ENCODE results near the gene L1CAM. TPM values are rescaled to one million over a fixed set of nuclear protein-coding genes. Genes with fewer than 3 reads are reported as not detected.
A peak's percentile ranks its signal among the peaks of the same experiment; 100 is the strongest.

Gene L1CAM
- total and polyA plus RNA-seq, 9 donors, result 0.84 to 12.0 (median 3.6) TPM

- Histone ChIP-seq H3K4me1 (ENCODE audit: control insufficient read depth, insufficient read depth, low read length) (peaks cover 39% of the 10 kb centered on the region), H3K36me3 (ENCODE audit: control insufficient read depth, insufficient read depth, low read length) (peaks cover 33% of the 10 kb centered on the region), H3K27me3 (ENCODE audit: control insufficient read depth, insufficient read depth, low read length) (peaks cover 24% of the 10 kb centered on the region), H3K9me3 (replicated peaks; ENCODE audit: control insufficient read depth, low read depth, low read length) (no peaks in the 10 kb centered on the region), H3K4me3 (ENCODE audit: low read length) (no peak overlapping the region), H3K27ac (ENCODE audit: low read length) (no peak overlapping the region)
- 88% methylated on average over 19 of the region's 31 CpGs for WGBS (ENCODE audit: insufficient coverage)
- DNase-seq, result no peak
Observed at GRCh38 chrX:153930011-153930910, 44.3 kb upstream of the L1CAM start.

DNA sequence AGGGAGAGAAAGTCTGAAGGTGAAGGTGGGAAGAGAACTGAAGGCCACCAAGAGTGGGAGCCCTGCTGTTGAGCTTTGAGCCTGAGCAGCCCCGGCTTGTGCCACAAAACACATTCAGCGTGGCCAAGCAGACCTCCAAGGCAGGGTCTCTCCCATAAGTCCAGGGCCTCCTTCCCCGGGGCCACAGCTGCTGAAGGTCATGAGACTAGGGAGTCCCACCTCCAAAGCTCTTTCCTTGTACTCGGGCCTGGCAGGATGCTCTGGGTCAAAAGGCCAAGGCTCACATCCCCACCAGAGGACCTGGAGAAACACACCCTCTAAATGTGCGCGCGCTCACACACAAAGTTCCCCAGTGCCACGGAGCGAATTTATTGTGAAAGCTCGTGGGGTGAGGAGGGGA, 43.6 kb upstream of the L1CAM start:
- Histone ChIP-seq H3K4me3 (ENCODE audit: low read length) (no peak overlapping the region), H3K9me3 (replicated peaks; ENCODE audit: control insufficient read depth, low read depth, low read length) (no peaks in the 10 kb centered on the region), H3K27ac (ENCODE audit: low read length) (no peak overlapping the region), H3K4me1 (ENCODE audit: control insufficient read depth, insufficient read depth, low read length) (peaks cover 45% of the 10 kb centered on the region), H3K27me3 (ENCODE audit: control insufficient read depth, insufficient read depth, low read length) (peaks cover 25% of the 10 kb centered on the region), H3K36me3 (ENCODE audit: control insufficient read depth, insufficient read depth, low read length) (peaks cover 33% of the 10 kb centered on the region)
- WGBS (ENCODE audit: insufficient coverage), result 81% methylated on average over 6 of the region's 10 CpGs
- DNase-seq, result no peak

- H3K27ac ChIP-seq (ENCODE audit: low read length), result peak overlapping the region; percentile 84
- H3K9me3 ChIP-seq (replicated peaks; ENCODE audit: control insufficient read depth, low read depth, low read length), result no peaks in the 10 kb centered on the region
- H3K36me3 ChIP-seq (ENCODE audit: control insufficient read depth, insufficient read depth, low read length), result peaks cover 33% of the 10 kb centered on the region
- peaks cover 45% of the 10 kb centered on the region for H3K4me1 ChIP-seq (ENCODE audit: control insufficient read depth, insufficient read depth, low read length)
- H3K27me3 ChIP-seq (ENCODE audit: control insufficient read depth, insufficient read depth, low read length), result peaks cover 32% of the 10 kb centered on the region
- DNase-seq, result no peak
- peak overlapping the region; percentile 23 for H3K4me3 ChIP-seq (ENCODE audit: low read length)
- 74% methylated on average over 2 of the region's 9 CpGs for WGBS (ENCODE audit: insufficient coverage)
Observed at GRCh38 chrX:153928846-153929245, 42.9 kb upstream of the L1CAM start.

DNA sequence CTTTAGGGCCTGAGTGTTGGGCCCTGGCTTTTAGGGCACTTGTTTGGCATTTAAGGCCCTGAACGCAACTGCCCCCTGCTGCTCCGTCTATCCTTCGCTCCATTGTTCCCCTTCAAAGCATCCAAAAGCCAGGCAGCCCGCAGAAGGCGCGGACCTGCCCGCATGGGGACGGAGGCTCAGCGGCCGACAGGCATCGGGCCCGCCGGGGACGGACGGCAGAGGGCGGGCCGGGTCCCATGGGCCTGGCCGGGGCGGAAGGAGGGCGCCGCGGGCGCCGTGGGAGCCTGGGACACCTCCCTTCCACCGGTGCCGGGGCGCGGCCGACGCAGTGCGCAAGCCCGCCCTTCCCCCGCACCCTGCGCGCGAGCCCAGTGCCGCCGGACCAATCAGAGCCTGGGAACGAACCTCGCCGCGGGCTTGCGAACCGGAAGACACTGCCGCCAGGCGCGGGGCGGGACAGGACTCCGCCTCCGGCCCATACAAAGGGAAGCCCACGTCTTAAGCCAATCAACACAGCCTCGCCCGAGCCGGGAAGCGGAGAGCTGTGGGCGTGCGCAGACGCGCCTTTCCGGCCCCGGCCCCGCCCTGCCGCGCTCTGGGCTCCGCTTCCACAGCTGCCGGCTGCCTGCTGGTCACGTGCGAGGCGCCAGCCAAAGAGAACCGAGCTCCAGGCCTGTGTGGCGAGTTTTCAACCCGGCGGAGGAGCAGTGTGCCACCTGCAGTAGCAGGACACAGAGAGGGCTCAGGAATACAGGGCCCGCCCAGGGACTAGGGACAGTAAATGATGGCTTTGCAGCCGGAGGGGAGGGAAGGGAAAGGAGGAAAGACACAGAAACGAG, 42.2 kb upstream of the L1CAM start:
- Histone ChIP-seq H3K4me1 (ENCODE audit: control insufficient read depth, insufficient read depth, low read length) (peaks cover 47% of the 10 kb centered on the region), H3K9me3 (replicated peaks; ENCODE audit: control insufficient read depth, low read depth, low read length) (no peaks in the 10 kb centered on the region), H3K36me3 (ENCODE audit: control insufficient read depth, insufficient read depth, low read length) (peaks cover 30% of the 10 kb centered on the region), H3K27ac (ENCODE audit: low read length) (peak overlapping the region; percentile 98), H3K4me3 (ENCODE audit: low read length) (peak overlapping the region; percentile 61), H3K27me3 (ENCODE audit: control insufficient read depth, insufficient read depth, low read length) (peaks cover 36% of the 10 kb centered on the region)
- 18% methylated on average over 74 of the region's 76 CpGs for WGBS (ENCODE audit: insufficient coverage)
- DNase-seq, result peak; percentile 99

- Histone ChIP-seq H3K27me3 (ENCODE audit: control insufficient read depth, insufficient read depth, low read length) (peaks cover 36% of the 10 kb centered on the region), H3K27ac (ENCODE audit: low read length) (peak overlapping the region; percentile 98), H3K9me3 (replicated peaks; ENCODE audit: control insufficient read depth, low read depth, low read length) (no peaks in the 10 kb centered on the region), H3K4me1 (ENCODE audit: control insufficient read depth, insufficient read depth, low read length) (peaks cover 52% of the 10 kb centered on the region), H3K36me3 (ENCODE audit: control insufficient read depth, insufficient read depth, low read length) (peaks cover 24% of the 10 kb centered on the region), H3K4me3 (ENCODE audit: low read length) (peak overlapping the region; percentile 61)
- WGBS (ENCODE audit: insufficient coverage), result 34% methylated on average over 8 of the region's 8 CpGs
- no peak for DNase-seq
Observed at GRCh38 chrX:153927672-153927921, 41.6 kb upstream of the L1CAM start.

GRCh38 chrX:153926858-153927671, 41.1 kb upstream of the L1CAM start:
- DNase-seq, result peak; percentile 88
- Histone ChIP-seq H3K27me3 (ENCODE audit: control insufficient read depth, insufficient read depth, low read length) (peaks cover 40% of the 10 kb centered on the region), H3K36me3 (ENCODE audit: control insufficient read depth, insufficient read depth, low read length) (peaks cover 20% of the 10 kb centered on the region), H3K9me3 (replicated peaks; ENCODE audit: control insufficient read depth, low read depth, low read length) (no peaks in the 10 kb centered on the region), H3K27ac (ENCODE audit: low read length) (peak overlapping the region; percentile 98), H3K4me3 (ENCODE audit: low read length) (peak overlapping the region; percentile 61), H3K4me1 (ENCODE audit: control insufficient read depth, insufficient read depth, low read length) (peaks cover 57% of the 10 kb centered on the region)
- WGBS (ENCODE audit: insufficient coverage), result 42% methylated on average over 17 of the region's 31 CpGs

- Histone ChIP-seq H3K36me3 (ENCODE audit: control insufficient read depth, insufficient read depth, low read length) (peaks cover 14% of the 10 kb centered on the region), H3K4me1 (ENCODE audit: control insufficient read depth, insufficient read depth, low read length) (peaks cover 62% of the 10 kb centered on the region), H3K9me3 (replicated peaks; ENCODE audit: control insufficient read depth, low read depth, low read length) (no peaks in the 10 kb centered on the region), H3K27me3 (ENCODE audit: control insufficient read depth, insufficient read depth, low read length) (peaks cover 44% of the 10 kb centered on the region), H3K4me3 (ENCODE audit: low read length) (peak overlapping the region; percentile 61), H3K27ac (ENCODE audit: low read length) (peak overlapping the region; percentile 98)
- WGBS (ENCODE audit: insufficient coverage), result 29% methylated on average over 2 of the region's 4 CpGs
- DNase-seq, result no peak
Observed at GRCh38 chrX:153926552-153926857, 40.5 kb upstream of the L1CAM start.

GRCh38 chrX:153925739-153926551, 40.0 kb upstream of the L1CAM start, which contains the start of gene ARHGAP4:
ARHGAP4 (minus strand) TSS chrX:153926264; CDS start chrX:153926202, 62 bp downstream.
- H3K27me3 ChIP-seq (ENCODE audit: control insufficient read depth, insufficient read depth, low read length), result peaks cover 46% of the 10 kb centered on the region
- H3K4me3 ChIP-seq (ENCODE audit: low read length), result peak within 1 kb of the TSS; percentile 61
- H3K27ac ChIP-seq (ENCODE audit: low read length), result peak within 1 kb of the TSS; percentile 98
- 36% methylated on average over 56 of the region's 59 CpGs for WGBS (ENCODE audit: insufficient coverage)
- H3K36me3 ChIP-seq (ENCODE audit: control insufficient read depth, insufficient read depth, low read length), result peaks cover 10% of the 10 kb centered on the region
- DNase-seq, result peak; percentile 30
- no peaks in the 10 kb centered on the region for H3K9me3 ChIP-seq (replicated peaks; ENCODE audit: control insufficient read depth, low read depth, low read length)
- peaks cover 68% of the 10 kb centered on the region for H3K4me1 ChIP-seq (ENCODE audit: control insufficient read depth, insufficient read depth, low read length)

DNA sequence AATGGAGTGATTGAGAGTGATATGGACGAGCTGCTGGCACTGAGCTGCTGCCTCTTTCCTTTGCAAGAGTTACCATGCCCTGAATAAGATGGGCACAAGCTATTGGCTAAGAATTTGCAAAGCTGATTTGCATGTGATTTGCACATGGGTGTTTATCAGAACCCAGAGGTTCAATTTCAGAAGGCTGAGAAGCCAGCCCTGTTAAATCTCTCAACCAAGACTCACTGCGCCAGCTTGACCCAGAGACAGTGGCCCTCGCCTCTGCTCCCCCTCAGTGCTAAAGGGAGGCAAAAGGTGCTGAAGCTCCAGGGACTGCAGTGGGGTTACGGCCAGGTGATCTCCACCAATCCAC, 39.4 kb upstream of the L1CAM start:
- 73% methylated on average over 4 of the region's 4 CpGs for WGBS (ENCODE audit: insufficient coverage)
- H3K9me3 ChIP-seq (replicated peaks; ENCODE audit: control insufficient read depth, low read depth, low read length), result no peaks in the 10 kb centered on the region
- peaks cover 49% of the 10 kb centered on the region for H3K27me3 ChIP-seq (ENCODE audit: control insufficient read depth, insufficient read depth, low read length)
- H3K36me3 ChIP-seq (ENCODE audit: control insufficient read depth, insufficient read depth, low read length), result peaks cover 4% of the 10 kb centered on the region
- H3K4me1 ChIP-seq (ENCODE audit: control insufficient read depth, insufficient read depth, low read length), result peaks cover 71% of the 10 kb centered on the region
- DNase-seq, result no peak
- H3K27ac ChIP-seq (ENCODE audit: low read length), result peak overlapping the region; percentile 67
- peak overlapping the region; percentile 34 for H3K4me3 ChIP-seq (ENCODE audit: low read length)

Data from muscle of leg (tissue), 11 donors.